Spleen (tissue), 11 donors: ENCODE measurements around the gene MRPL52. TPM values are rescaled to one million over a fixed set of nuclear protein-coding genes. Genes with fewer than 3 reads are reported as not detected.
"Not testable (repeated sequence)": the region's sequence is repeated elsewhere in the genome, so short reads cannot be mapped to it uniquely, and the experiment has no call there.

Source experiments
- DNase-seq: peaks from one replicate; pipeline ENCODE4 v3.0.0-alpha.2; 2020
- H3K27ac ChIP-seq, 8 donors: fragments of 200-600 bp; sonication (generic) in 7 of 8; 1 replicate in 4 of 8; 2 replicates in 4 of 8; pipeline versions ENCODE4 v1.5.0 to v1.8.0; 2016 to 2021; ENCODE audit warnings: inconsistent platforms in 4 of 8, mild to moderate bottlenecking in 4 of 8, moderate library complexity in 1 of 8
- H3K27me3 ChIP-seq, 7 donors: fragments of 200-600 bp; sonication (generic) in 6 of 7; replicated peaks in 1 of 7; 1 replicate in 4 of 7; 2 replicates in 3 of 7; pipeline versions ENCODE4 v1.5.0 to v1.8.0; 2016 to 2021; ENCODE audit warnings: inconsistent platforms in 3 of 7, mild to moderate bottlenecking in 1 of 7
- H3K36me3 ChIP-seq, 6 donors: fragments of 200-600 bp; sonication (generic) in 5 of 6; 1 replicate in 4 of 6; 2 replicates in 2 of 6; pipeline versions ENCODE4 v1.5.0 to v1.8.0; 2016 to 2021; ENCODE audit warnings: inconsistent platforms in 2 of 6
- H3K4me1 ChIP-seq, 6 donors: fragments of 200-600 bp; sonication (generic) in 5 of 6; 1 replicate in 3 of 6; 2 replicates in 3 of 6; pipeline versions ENCODE4 v1.5.0 to v1.8.0; 2016 to 2021; ENCODE audit warnings: inconsistent platforms in 3 of 6
- H3K4me3 ChIP-seq, 8 donors: fragments of 200-600 bp; sonication (generic) in 7 of 8; 1 replicate in 4 of 8; 2 replicates in 4 of 8; pipeline versions ENCODE4 v1.5.0 to v1.8.0; 2016 to 2021; ENCODE audit warnings: inconsistent platforms in 4 of 8, mild to moderate bottlenecking in 4 of 8, moderate library complexity in 2 of 8
- H3K9me3 ChIP-seq, 8 donors: fragments of 200-600 bp; sonication (generic) in 7 of 8; 1 replicate in 4 of 8; 2 replicates in 4 of 8; pipeline versions ENCODE4 v1.5.0 to v1.8.0; 2016 to 2021; ENCODE audit warnings: inconsistent platforms in 4 of 8
- CTCF ChIP-seq, 11 experiments: fragments of 200-600 bp in 7 of 11; fragments of 450-650 bp in 4 of 11; sonication (generic) in 4 of 11; IDR thresholded peaks in 8 of 11; conservative IDR thresholded peaks in 3 of 11; 1 replicate in 7 of 11; 2 replicates in 4 of 11; pipeline versions ENCODE4 v1.4.0 to v1.8.0; 2016 to 2021; ENCODE audit warnings: antibody characterized with exemption in 11 of 11, inconsistent platforms in 4 of 11, mild to moderate bottlenecking in 1 of 11
- POLR2A ChIP-seq, 3 donors: fragments of 450-650 bp; IDR thresholded peaks; one replicate each; pipeline ENCODE4 v1.5.1; 2017; ENCODE audit warnings: antibody characterized with exemption in 3 of 3, mild to moderate bottlenecking in 1 of 3
- POLR2AphosphoS5 ChIP-seq, 3 donors: sonication (generic); formaldehyde crosslinking; IDR thresholded peaks; one replicate each; pipeline ENCODE4 v1.5.1; 2017; ENCODE audit warnings: antibody characterized with exemption in 3 of 3
- WGBS, 5 donors: extraction: QIAGEN DNeasy Blood & Tissue Kit in 3 of 5; methylation state at CpG; one replicate each; pipeline versions ENCODE4 v1.1.5 to v1.1.7; 2013 to 2018; 5-methylcytosine and 5-hydroxymethylcytosine counted together
- intact Hi-C: fragments of 100-400 bp; cut with DNase I; formaldehyde crosslinking; loops from one replicate; pipeline ENCODE4 v1.15.0; 2023; ENCODE audit warnings: low total_unique reads
- polyA plus RNA-seq, 3 donors: library from polyadenylated mRNA; stranded (reverse); fragments of 200-250 nt; gene quantifications; one replicate each; pipeline ENCODE4 v1.2.1, GENCODE V29; 2013
- total RNA-seq, 7 donors: library from RNA; depleted of rRNA in 3 of 7; stranded (reverse); fragments of >200 nt in 3 of 7; fragmentation: NEBNext Ultra II Directional in 4 of 7; extraction: Animal tissue kit (Norgen Biotek cat#: 25700) in 4 of 7; gene quantifications; one replicate each; pipeline versions ENCODE4 v1.1.0 to v1.2.1, GENCODE V29; 2016 to 2021
- donor health status: healthy with polysubstance abuse.
- donor health status: DM: no; HTN: no; CAD: no; lungs with moderate emphysema.
- donor health status: DM: no; HTN: no; CAD: no.
- donor health status: Bipolar disorder and iron deficiency.
- donor health status: healthy.
- donor health status: DM: no; HTN: no; CAD: no.
- donor health status: DM: yes; HTN: yes; CAD: no.

The MRPL52 gene
- total and polyA plus RNA-seq, 10 donors, result 55.2 to 138 (median 87.0) TPM

GRCh38 chr14:22848351-22849164 lies 18.9 kb downstream of the MRPL52 start:
- TF ChIP-seq POLR2A (IDR thresholded peaks at IDR 0.05), result no peak
- TF ChIP-seq POLR2AphosphoS5 (IDR thresholded peaks at IDR 0.05), result peak; percentile 76 to 80 (median 78)
- WGBS, 5 donors, result 13 to 19% (median 14%) methylated on average over 12 of the region's 12 CpGs
- Histone ChIP-seq H3K27me3 (peaks cover 0 to 14% (median 0%) of the 10 kb centered on the region in 7 donors), H3K27ac (peak overlapping the region; percentile 43 to 82 (median 68)), H3K4me3 (no peak overlapping the region), H3K36me3 (peaks cover 0 to 37% (median 13%) of the 10 kb centered on the region in 6 donors), H3K4me1 (peaks cover 21 to 85% (median 62%) of the 10 kb centered on the region in 6 donors), H3K9me3 (no peaks in the 10 kb centered on the region)
- peak; percentile 81 for DNase-seq
- intact Hi-C loops, result no loop called here

- H3K36me3 ChIP-seq, result peaks cover 0 to 30% (median 9%) of the 10 kb centered on the region in 6 donors
- peaks cover 21 to 88% (median 63%) of the 10 kb centered on the region in 6 donors for H3K4me1 ChIP-seq
- peak overlapping the region; percentile 36 to 82 (median 68) for H3K27ac ChIP-seq
- peaks cover 0 to 14% (median 0%) of the 10 kb centered on the region in 7 donors for H3K27me3 ChIP-seq
- intact Hi-C loops, result no loop called here
- no peaks in the 10 kb centered on the region for H3K9me3 ChIP-seq
- peak in 1 of 3 donors; percentile 28 for TF ChIP-seq POLR2AphosphoS5 (IDR thresholded peaks at IDR 0.05)
- no peak for TF ChIP-seq POLR2A (IDR thresholded peaks at IDR 0.05)
- TF ChIP-seq CTCF (IDR thresholded peaks at IDR 0.05 in 8 of 11, conservative IDR thresholded peaks at IDR 0.05 in 3 of 11), result no peak
- DNase-seq, result no peak
- WGBS, 5 donors, result 73 to 81% (median 75%) methylated on average over 19 of the region's 19 CpGs
- no peak overlapping the region for H3K4me3 ChIP-seq
Measured at GRCh38 chr14:22849212-22849819, 19.6 kb downstream of the MRPL52 start.

GRCh38 chr14:22850944-22851764 lies 21.5 kb downstream of the MRPL52 start:
- H3K36me3 ChIP-seq, result peaks cover 0 to 11% (median 0%) of the 10 kb centered on the region in 6 donors
- H3K4me1 ChIP-seq, result peaks cover 21 to 74% (median 56%) of the 10 kb centered on the region in 6 donors
- peaks cover 0 to 21% (median 0%) of the 10 kb centered on the region in 7 donors for H3K27me3 ChIP-seq
- intact Hi-C loops, result loop anchor here (10.0 kb wide), 2 partner anchors 76 to 276 kb away; no protein-coding TSS in a partner anchor
- TF ChIP-seq POLR2AphosphoS5 (IDR thresholded peaks at IDR 0.05) (peak; percentile 54 to 63 (median 62)), POLR2A (IDR thresholded peaks at IDR 0.05) (no peak)
- peak overlapping the region; percentile 60 to 82 (median 74) for H3K27ac ChIP-seq
- DNase-seq, result peak; percentile 76
- 41 to 67% (median 52%) methylated on average over 9 of the region's 9 CpGs for WGBS, 5 donors
- H3K4me3 ChIP-seq, result no peak overlapping the region
- no peaks in the 10 kb centered on the region for H3K9me3 ChIP-seq

- H3K4me3 ChIP-seq, DNase-seq, H3K9me3 ChIP-seq, H3K36me3 ChIP-seq: not testable (repeated sequence)
- peak overlapping the region in 5 of 8 donors; percentile 61 to 81 (median 77) for H3K27ac ChIP-seq
- 73 to 87% (median 84%) methylated on average over 10 to 12 of the region's 12 CpGs for WGBS, 5 donors
- intact Hi-C loops, result loop anchor here (2.0 to 10.0 kb wide), 3 partner anchors 29 to 277 kb away; no protein-coding TSS in a partner anchor
- peaks cover 21 to 63% (median 48%) of the 10 kb centered on the region in 6 donors for H3K4me1 ChIP-seq
- H3K27me3 ChIP-seq, result peaks cover 0 to 15% (median 0%) of the 10 kb centered on the region in 7 donors
Measured at GRCh38 chr14:22852178-22852577, 22.5 kb downstream of the MRPL52 start.

GRCh38 chr14:22852599-22852939 lies 22.9 kb downstream of the MRPL52 start:
- H3K9me3 ChIP-seq, result peaks cover 0 to 4% (median 0%) of the 10 kb centered on the region in 8 donors

More at GRCh38 chr14:22852599-22852939, 22.9 kb downstream of the MRPL52 start:
- Histone ChIP-seq H3K27me3 (peaks cover 0 to 16% (median 0%) of the 10 kb centered on the region in 7 donors), H3K36me3 (no peaks in the 10 kb centered on the region), H3K27ac (peak overlapping the region in 3 of 8 donors; percentile 75 to 83 (median 78)), H3K4me3 (no peak overlapping the region), H3K4me1 (peaks cover 21 to 59% (median 44%) of the 10 kb centered on the region in 6 donors)
- no peak for DNase-seq
- WGBS, 5 donors, result 77 to 94% (median 81%) methylated on average over 2 of the region's 2 CpGs
- intact Hi-C loops, result loop anchor here (2.0 to 10.0 kb wide), 3 partner anchors 30 to 278 kb away; no protein-coding TSS in a partner anchor
- TF ChIP-seq CTCF (IDR thresholded peaks at IDR 0.05 in 8 of 11, conservative IDR thresholded peaks at IDR 0.05 in 3 of 11) (no peak), POLR2A (IDR thresholded peaks at IDR 0.05) (no peak), POLR2AphosphoS5 (IDR thresholded peaks at IDR 0.05) (no peak)
